ENCODE data around the gene PALLD. TPM values are rescaled to one million over a fixed set of nuclear protein-coding genes. Genes with fewer than 3 reads are reported as not detected.
"Not testable (repeated sequence)": the region's sequence is repeated elsewhere in the genome, so short reads cannot be mapped to it uniquely, and the experiment has no call there.

The PALLD gene
- total RNA-seq, 2 donors from 2014 or later: 440 to 625 TPM

- ATAC-seq; intact Hi-C loops (cut with DNase I); DNase-seq: not testable (repeated sequence)
Measured at GRCh38 chr4:168937473-168937872, 440.6 kb downstream of the PALLD start.

GRCh38 chr4:168942985-168943384 lies 446.1 kb downstream of the PALLD start:
- no peak for ATAC-seq
- DNase-seq: no peak
- intact Hi-C loops (cut with DNase I): no loop called here

- DNase-seq: no peak
- no peak for ATAC-seq
- intact Hi-C loops (cut with DNase I): no loop called here
Measured at GRCh38 chr4:168945291-168945690, 448.4 kb downstream of the PALLD start.

GRCh38 chr4:168952821-168953246 lies 456.0 kb downstream of the PALLD start:
- DNase-seq; intact Hi-C loops (cut with DNase I); ATAC-seq: not testable (repeated sequence)

GRCh38 chr4:168955674-168956073 lies 458.8 kb downstream of the PALLD start:
- DNase-seq: no peak
- ATAC-seq: no peak

GRCh38 chr4:168960716-168961115 lies 463.9 kb downstream of the PALLD start:
- DNase-seq: no peak
- intact Hi-C loops (cut with DNase I): no loop called here
- ATAC-seq: no peak

More at GRCh38 chr4:168955674-168956073, 458.8 kb downstream of the PALLD start:
- intact Hi-C loops (cut with DNase I): no loop called here

GRCh38 chr4:168972596-168972995 lies 475.7 kb downstream of the PALLD start:
- ATAC-seq (no peak), DNase-seq (no peak)
- intact Hi-C loops (cut with DNase I): no loop called here

Other genes starting within 250 kb of the PALLD start
- gene DDX60, start 178.3 kb upstream of the PALLD start, total RNA-seq: 10 to 100 TPM in 1 of 2 donors, 1 to 10 TPM in 1; 6.8 to 11.2 TPM
- 10 to 100 TPM; 10.7 to 12.7 TPM for gene DDX60L, start 16.6 kb upstream of the PALLD start, total RNA-seq

All from left cardiac atrium (tissue), 4 donors.